GM15510 (cell line): ENCODE data around the gene HELZ.

Source experiments
- POLR2A ChIP-seq: IDR thresholded peaks from 3 replicates; pipeline ENCODE4 v1.6.1; 2011; ENCODE audit warnings: borderline replicate concordance; ENCODE audit not compliant: insufficient read length; ENCODE audit errors: extremely low read depth

The HELZ gene

GRCh38 chr17:67156269-67157199 is 88.5 kb downstream of the HELZ start:
- TF ChIP-seq POLR2A: no peak

- no peak for TF ChIP-seq POLR2A
These were observed 92.2 kb downstream of the HELZ start for GRCh38 chr17:67152824-67153223.

GRCh38 chr17:67151717-67152116 is 93.3 kb downstream of the HELZ start:
- no peak for TF ChIP-seq POLR2A

GRCh38 chr17:67150826-67151225 is 94.2 kb downstream of the HELZ start:
- no peak for TF ChIP-seq POLR2A

- no peak for TF ChIP-seq POLR2A
These were observed 96.6 kb downstream of the HELZ start for GRCh38 chr17:67148352-67148751.

- TF ChIP-seq POLR2A: no peak
These were observed 99.7 kb downstream of the HELZ start for GRCh38 chr17:67145183-67145805.

- no peak for TF ChIP-seq POLR2A
These were observed 101.7 kb downstream of the HELZ start for GRCh38 chr17:67143318-67143717.

- TF ChIP-seq POLR2A: no peak
These were observed 105.0 kb downstream of the HELZ start for GRCh38 chr17:67139784-67140665.

GRCh38 chr17:67139289-67139688 is 105.7 kb downstream of the HELZ start:
- no peak for TF ChIP-seq POLR2A

- TF ChIP-seq POLR2A: no peak
These were observed 106.6 kb downstream of the HELZ start for GRCh38 chr17:67138392-67138791.

- TF ChIP-seq POLR2A: no peak
These were observed 107.1 kb downstream of the HELZ start for GRCh38 chr17:67137860-67138259.

- TF ChIP-seq POLR2A: no peak
These were observed 108.0 kb downstream of the HELZ start for GRCh38 chr17:67137026-67137370.

- TF ChIP-seq POLR2A: no peak
These were observed 108.6 kb downstream of the HELZ start for GRCh38 chr17:67136191-67137025.

- no peak for TF ChIP-seq POLR2A
These were observed 111.8 kb downstream of the HELZ start for GRCh38 chr17:67133161-67133560.
